GM23338 (cell line): Measurements from ENCODE around the gene APELA.

Source experiments
- CREB1 ChIP-seq: fragments of 250-450 bp; sonication (Bioruptor Pico); IDR thresholded peaks from 2 replicates; pipeline ENCODE4 v1.5.0; 2020; ENCODE audit warnings: low read depth, mild to moderate bottlenecking, moderate library complexity
- CTCF ChIP-seq, 2 experiments: fragments of 200-600 bp in 1 of 2; sonication (generic) in 1 of 2; conservative IDR thresholded peaks; 2 replicates each; pipeline versions ENCODE4 v1.5.1 to v1.6.1; 2016 to 2017; ENCODE audit warnings: antibody characterized with exemption in 2 of 2, low read depth in 2 of 2, mild to moderate bottlenecking in 2 of 2, moderate library complexity in 1 of 2
- EZH2 ChIP-seq: fragments of 200-600 bp; sonication (generic); IDR thresholded peaks from one replicate; pipeline ENCODE4 v1.8.0; 2017; ENCODE audit warnings: antibody characterized with exemption, mild to moderate bottlenecking, low read depth; ENCODE audit not compliant: unreplicated experiment
- EZH2phosphoT487 ChIP-seq: fragments of 200-600 bp; sonication (generic); IDR thresholded peaks from one replicate; pipeline ENCODE4 v1.8.1; 2018; ENCODE audit warnings: antibody characterized with exemption; ENCODE audit not compliant: unreplicated experiment
- JUNB ChIP-seq: IDR thresholded peaks from one replicate; pipeline ENCODE4 v1.6.1; 2016; ENCODE audit warnings: antibody characterized with exemption; ENCODE audit not compliant: unreplicated experiment
- NANOG ChIP-seq: IDR thresholded peaks from 2 replicates; pipeline ENCODE4 v1.6.1; 2016; ENCODE audit warnings: antibody characterized with exemption, borderline replicate concordance
- POLR2AphosphoS5 ChIP-seq: IDR thresholded peaks from 2 replicates; pipeline ENCODE4 v1.6.1; 2016; ENCODE audit warnings: antibody characterized with exemption, low read depth
- REST ChIP-seq: IDR thresholded peaks from one replicate; pipeline ENCODE4 v1.6.1; 2018; ENCODE audit warnings: antibody characterized with exemption; ENCODE audit not compliant: unreplicated experiment
- STAT1 ChIP-seq: IDR thresholded peaks from one replicate; pipeline ENCODE4 v1.6.1; 2016; ENCODE audit warnings: antibody characterized with exemption; ENCODE audit not compliant: unreplicated experiment
- ZNF114 ChIP-seq: fragments of 250-450 bp; sonication (Bioruptor Pico); IDR thresholded peaks from 2 replicates; pipeline ENCODE4 v1.5.0; 2020; ENCODE audit warnings: mild to moderate bottlenecking, moderate library complexity
- ZNF331 ChIP-seq: fragments of 250-450 bp; sonication (Bioruptor Pico); IDR thresholded peaks from 2 replicates; pipeline ENCODE4 v1.5.0; 2020; ENCODE audit warnings: low read depth, mild to moderate bottlenecking, moderate library complexity
- ZNF462 ChIP-seq: fragments of 250-450 bp; sonication (Bioruptor Pico); IDR thresholded peaks from 2 replicates; pipeline ENCODE4 v1.5.0; 2020; ENCODE audit warnings: mild to moderate bottlenecking, moderate library complexity
- TF ChIP-seq, protein P1 (sequence below): IDR thresholded peaks from 2 replicates; pipeline ENCODE4 v1.6.1; 2016; ENCODE audit warnings: antibody characterized with exemption

- TF ChIP-seq EZH2phosphoT487, result no peak
- no peak for TF ChIP-seq CTCF (conservative IDR thresholded peaks at IDR 0.05; ENCODE audit: low read depth in 2 of 2)
- no peak for TF ChIP-seq POLR2AphosphoS5
- TF ChIP-seq REST, result no peak
- no peak for TF ChIP-seq EZH2
- no peak for TF ChIP-seq ZNF114 (CRISPR knock-in tag)
- TF ChIP-seq CREB1 (CRISPR knock-in tag), result no peak
- TF ChIP-seq, protein P1, sequence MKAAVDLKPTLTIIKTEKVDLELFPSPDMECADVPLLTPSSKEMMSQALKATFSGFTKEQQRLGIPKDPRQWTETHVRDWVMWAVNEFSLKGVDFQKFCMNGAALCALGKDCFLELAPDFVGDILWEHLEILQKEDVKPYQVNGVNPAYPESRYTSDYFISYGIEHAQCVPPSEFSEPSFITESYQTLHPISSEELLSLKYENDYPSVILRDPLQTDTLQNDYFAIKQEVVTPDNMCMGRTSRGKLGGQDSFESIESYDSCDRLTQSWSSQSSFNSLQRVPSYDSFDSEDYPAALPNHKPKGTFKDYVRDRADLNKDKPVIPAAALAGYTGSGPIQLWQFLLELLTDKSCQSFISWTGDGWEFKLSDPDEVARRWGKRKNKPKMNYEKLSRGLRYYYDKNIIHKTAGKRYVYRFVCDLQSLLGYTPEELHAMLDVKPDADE, result no peak
- TF ChIP-seq JUNB, result no peak
- no peak for TF ChIP-seq STAT1
- no peak for TF ChIP-seq ZNF331 (CRISPR knock-in tag)
- TF ChIP-seq NANOG, result no peak
- no peak for TF ChIP-seq ZNF462 (CRISPR knock-in tag)
Measured at GRCh38 chr4:164874789-164875188, 2.2 kb upstream of the APELA start.
